Progenitor cell of endocrine pancreas (in vitro differentiated cells): ENCODE results near the gene ENPP1. TPM values are rescaled to one million over a fixed set of nuclear protein-coding genes. Genes with fewer than 3 reads are reported as not detected.

Source experiments
- DNase-seq: peaks from one replicate; pipeline ENCODE4 v3.0.0; 2021; ENCODE audit warnings: low spot score; ENCODE audit not compliant: unreplicated experiment
- H3K27ac Mint-ChIP-seq: 2 replicates; pipeline ENCODE4 v1.8.0; 2021; ENCODE audit warnings: mild to moderate bottlenecking, moderate library complexity, mixed read lengths
- H3K27me3 Mint-ChIP-seq: 2 replicates; pipeline ENCODE4 v1.8.0; 2021; ENCODE audit warnings: mixed read lengths
- H3K36me3 Mint-ChIP-seq: 2 replicates; pipeline ENCODE4 v1.8.0; 2022; ENCODE audit warnings: mixed read lengths; ENCODE audit not compliant: insufficient read depth
- H3K4me1 Mint-ChIP-seq: 2 replicates; pipeline ENCODE4 v1.8.0; 2021; ENCODE audit warnings: low read depth, mixed read lengths
- H3K4me3 Mint-ChIP-seq: 2 replicates; pipeline ENCODE4 v1.8.0; 2021; ENCODE audit warnings: low read depth, mild to moderate bottlenecking, moderate library complexity, mixed read lengths
- H3K9me3 Mint-ChIP-seq: 2 replicates; pipeline ENCODE4 v1.8.0; 2021; ENCODE audit warnings: low read depth, mixed read lengths
- CTCF ChIP-seq: fragments of 200-600 bp; sonication (generic); IDR thresholded peaks from one replicate; pipeline ENCODE4 v1.5.0; 2021; ENCODE audit warnings: antibody characterized with exemption, mild to moderate bottlenecking; ENCODE audit not compliant: unreplicated experiment
- total RNA-seq: library from RNA; stranded (reverse); gene quantifications from 2 replicates; pipeline ENCODE4 v1.2.1, GENCODE V29; 2021

The ENPP1 gene
- total RNA-seq, 1 donor from 2014 or later, result 2.4 TPM

- no peaks in the 10 kb centered on the region for H3K9me3 Mint-ChIP-seq
- H3K4me1 Mint-ChIP-seq, result peaks cover 4% of the 10 kb centered on the region
Observed at GRCh38 chr6:131825946-131826345, 18.1 kb downstream of the ENPP1 start.

GRCh38 chr6:131828080-131828479 lies 20.3 kb downstream of the ENPP1 start:
- H3K4me3 Mint-ChIP-seq, result no peak overlapping the region
- peaks cover 4% of the 10 kb centered on the region for H3K4me1 Mint-ChIP-seq
- H3K27ac Mint-ChIP-seq, result no peak overlapping the region
- no peaks in the 10 kb centered on the region for H3K9me3 Mint-ChIP-seq
- DNase-seq, result no peak
- TF ChIP-seq CTCF, result no peak
- H3K36me3 Mint-ChIP-seq, result no peaks in the 10 kb centered on the region
- no peaks in the 10 kb centered on the region for H3K27me3 Mint-ChIP-seq

More at GRCh38 chr6:131825946-131826345, 18.1 kb downstream of the ENPP1 start:
- no peak for DNase-seq
- no peak overlapping the region for H3K4me3 Mint-ChIP-seq
- H3K27me3 Mint-ChIP-seq, result no peaks in the 10 kb centered on the region
- TF ChIP-seq CTCF, result no peak
- no peaks in the 10 kb centered on the region for H3K36me3 Mint-ChIP-seq
- no peak overlapping the region for H3K27ac Mint-ChIP-seq

- H3K4me1 Mint-ChIP-seq, result peaks cover 2% of the 10 kb centered on the region
- H3K4me3 Mint-ChIP-seq, result no peak overlapping the region
- no peaks in the 10 kb centered on the region for H3K9me3 Mint-ChIP-seq
- H3K27ac Mint-ChIP-seq, result no peak overlapping the region
- no peak for DNase-seq
- no peak for TF ChIP-seq CTCF
- no peaks in the 10 kb centered on the region for H3K27me3 Mint-ChIP-seq
- no peaks in the 10 kb centered on the region for H3K36me3 Mint-ChIP-seq
Observed at GRCh38 chr6:131828951-131829350, 21.1 kb downstream of the ENPP1 start.

- H3K9me3 Mint-ChIP-seq, result no peaks in the 10 kb centered on the region
- no peak for TF ChIP-seq CTCF
- no peaks in the 10 kb centered on the region for H3K36me3 Mint-ChIP-seq
- H3K27me3 Mint-ChIP-seq, result no peaks in the 10 kb centered on the region
- H3K27ac Mint-ChIP-seq, result no peak overlapping the region
- H3K4me3 Mint-ChIP-seq, result no peak overlapping the region
- no peaks in the 10 kb centered on the region for H3K4me1 Mint-ChIP-seq
- no peak for DNase-seq
Observed at GRCh38 chr6:131831392-131831791, 23.6 kb downstream of the ENPP1 start.

- DNase-seq, result no peak
- no peaks in the 10 kb centered on the region for H3K4me1 Mint-ChIP-seq
- no peaks in the 10 kb centered on the region for H3K36me3 Mint-ChIP-seq
- H3K27me3 Mint-ChIP-seq, result no peaks in the 10 kb centered on the region
- H3K9me3 Mint-ChIP-seq, result no peaks in the 10 kb centered on the region
- no peak overlapping the region for H3K4me3 Mint-ChIP-seq
- H3K27ac Mint-ChIP-seq, result no peak overlapping the region
- TF ChIP-seq CTCF, result no peak
Observed at GRCh38 chr6:131831886-131832285, 24.1 kb downstream of the ENPP1 start.
